CD4-positive, alpha-beta T cell treated with Interleukin-15 for 4 hours (primary cell): ENCODE results near the gene MAGI1.

ENCODE experiments used
- DNase-seq: peaks from one replicate; pipeline ENCODE4 v3.0.0-alpha.2; 2020; ENCODE audit warnings: low spot score

MAGI1 gene

DNA sequence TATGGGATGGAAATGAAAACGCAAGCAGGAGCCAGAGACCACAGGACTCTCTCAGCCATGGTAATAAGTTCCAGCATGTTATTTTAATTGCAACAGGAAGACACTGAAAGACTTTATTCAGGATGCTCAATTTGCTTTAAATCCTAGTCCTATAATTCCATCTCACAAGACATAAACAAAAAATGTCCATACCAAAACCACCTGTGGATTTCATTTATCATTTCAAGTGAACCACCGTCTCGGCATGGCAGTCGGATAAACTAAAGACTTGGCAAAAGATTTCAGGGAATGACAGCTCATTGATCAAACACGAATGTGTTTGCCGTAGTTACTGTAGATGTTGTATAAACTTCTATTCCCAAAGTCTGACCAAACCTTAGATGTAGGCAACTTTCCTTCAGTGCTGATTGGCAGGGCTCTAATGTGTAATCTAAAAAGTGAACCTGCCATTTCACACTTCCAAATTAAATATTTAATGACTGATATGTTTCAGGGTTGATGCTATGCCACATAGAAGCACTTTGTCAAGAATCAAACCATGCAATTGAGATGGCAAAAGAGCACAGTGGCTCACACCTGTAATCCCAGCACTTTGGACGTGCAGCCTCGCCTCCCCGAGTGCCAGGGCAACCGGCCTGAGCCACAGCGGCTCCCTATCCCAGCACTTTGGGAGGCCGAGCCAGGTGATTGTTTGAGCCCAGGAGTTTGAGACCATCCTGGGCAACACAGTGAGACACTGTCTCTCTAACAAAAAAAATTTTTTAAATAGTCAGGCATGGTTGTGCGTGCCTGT is 331.7 kb downstream of the MAGI1 start:
- no peak for DNase-seq

DNA sequence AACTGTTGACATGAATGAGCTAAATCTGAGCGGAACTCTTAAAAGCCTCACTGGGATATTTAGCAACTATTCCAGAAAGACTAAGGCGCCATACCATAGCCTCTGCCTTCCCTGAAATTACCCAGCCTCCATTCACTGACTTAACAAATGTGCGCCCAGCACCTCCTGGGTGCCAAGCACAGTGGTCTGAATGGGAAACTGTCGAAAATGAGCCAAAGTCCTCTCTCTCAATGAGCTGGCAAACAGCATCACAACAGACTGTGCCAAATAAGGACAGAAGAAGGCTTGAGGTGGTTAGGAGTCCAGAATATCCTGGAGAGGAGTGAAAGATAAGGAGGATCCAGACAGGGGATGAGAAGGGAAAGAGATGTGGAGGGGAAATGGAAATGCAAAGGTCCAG is 332.4 kb downstream of the MAGI1 start:
- DNase-seq: no peak

DNA sequence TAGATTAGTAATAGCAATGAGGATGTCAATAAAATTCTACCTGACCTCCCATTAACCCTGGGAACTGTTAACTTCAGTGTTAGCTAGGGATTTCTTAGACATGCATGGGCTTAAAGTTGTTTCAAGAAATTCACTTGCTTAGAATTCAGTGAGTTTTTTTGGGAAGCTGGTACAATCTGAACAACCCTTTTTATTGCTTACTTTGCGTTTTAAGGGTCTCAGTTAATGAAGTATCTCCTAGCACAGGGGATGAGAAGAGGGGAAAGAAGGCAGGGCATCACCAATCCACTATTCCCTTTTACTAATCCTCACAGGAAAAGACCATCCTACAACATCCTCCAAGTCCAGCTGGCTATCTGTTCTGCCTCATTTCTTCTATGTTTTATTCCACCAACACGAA is 334.9 kb downstream of the MAGI1 start:
- no peak for DNase-seq

DNA sequence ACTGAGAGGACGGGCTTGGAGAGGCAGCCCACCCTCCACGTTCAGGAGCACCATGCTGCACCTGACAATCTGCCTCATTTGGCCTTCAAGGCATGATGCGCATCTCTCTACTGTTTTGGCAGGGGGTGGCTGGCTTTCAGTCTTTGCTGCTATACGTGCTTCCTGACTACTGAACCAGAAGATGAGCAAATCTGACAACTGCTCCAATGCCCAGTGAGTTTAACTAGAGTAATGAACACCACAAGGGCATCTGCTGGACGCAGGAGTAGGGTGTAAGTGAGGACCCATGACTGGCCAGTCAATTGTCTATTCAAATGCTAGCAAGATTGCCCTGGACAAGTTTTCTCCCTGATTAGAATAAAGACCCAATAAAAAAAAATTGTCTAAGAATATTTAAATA is 335.7 kb downstream of the MAGI1 start:
- DNase-seq: no peak

DNA sequence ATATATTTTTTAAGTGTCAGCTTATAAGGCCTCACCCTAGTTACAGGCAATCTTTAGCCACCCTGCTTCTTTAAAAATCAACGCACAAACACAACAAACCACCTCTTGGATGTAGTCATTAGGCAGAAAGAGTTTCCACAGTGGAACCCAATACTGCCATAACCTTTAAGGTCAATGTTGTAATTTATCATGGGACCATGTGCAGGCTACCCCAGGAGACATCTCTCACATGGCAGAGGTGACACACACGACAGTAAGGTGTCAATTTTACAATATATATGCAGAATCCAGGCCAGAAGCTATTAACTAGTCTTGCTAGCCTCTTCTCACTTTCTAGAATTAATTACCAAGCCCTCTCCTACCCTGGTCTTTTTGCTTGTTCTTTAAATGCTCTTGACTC is 336.5 kb downstream of the MAGI1 start:
- no peak for DNase-seq

DNA sequence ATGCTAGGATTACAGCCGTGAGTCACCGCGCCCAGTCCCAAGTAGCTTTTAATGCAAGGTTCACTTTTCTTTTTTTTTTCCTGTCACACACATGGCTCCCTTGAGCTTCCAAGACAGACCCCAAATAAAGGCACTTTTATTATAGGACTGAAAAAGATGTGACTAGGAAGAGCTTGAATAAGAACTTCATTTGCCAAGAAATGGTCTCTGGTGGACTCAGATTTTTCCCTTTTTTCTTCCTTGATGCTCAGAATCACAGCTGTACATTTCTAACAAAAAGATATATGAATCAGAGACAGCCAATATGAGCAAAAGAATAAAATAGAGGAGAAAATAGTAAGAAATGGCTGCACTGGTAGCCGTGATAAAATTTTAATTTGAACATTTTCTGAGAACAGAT is 337.2 kb downstream of the MAGI1 start:
- no peak for DNase-seq

DNA sequence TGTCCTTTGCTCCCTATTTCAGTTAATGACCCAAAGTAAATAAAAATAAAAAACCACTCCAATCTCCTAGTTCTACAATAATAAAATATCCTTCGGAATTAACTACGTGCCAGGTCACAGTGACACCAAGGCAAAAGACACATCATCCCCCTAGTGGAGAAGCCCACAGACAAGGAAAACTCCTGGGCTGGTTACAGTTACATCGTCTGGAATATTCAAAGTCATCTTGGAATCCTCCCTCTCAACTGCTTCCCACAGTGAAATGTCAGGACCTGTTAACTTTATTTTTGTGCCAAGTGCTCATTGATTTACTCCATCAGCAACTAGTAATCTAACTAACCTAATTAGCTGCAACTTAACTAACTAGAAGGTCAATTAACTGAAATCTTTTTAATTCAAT is 349.3 kb downstream of the MAGI1 start:
- no peak for DNase-seq

DNA sequence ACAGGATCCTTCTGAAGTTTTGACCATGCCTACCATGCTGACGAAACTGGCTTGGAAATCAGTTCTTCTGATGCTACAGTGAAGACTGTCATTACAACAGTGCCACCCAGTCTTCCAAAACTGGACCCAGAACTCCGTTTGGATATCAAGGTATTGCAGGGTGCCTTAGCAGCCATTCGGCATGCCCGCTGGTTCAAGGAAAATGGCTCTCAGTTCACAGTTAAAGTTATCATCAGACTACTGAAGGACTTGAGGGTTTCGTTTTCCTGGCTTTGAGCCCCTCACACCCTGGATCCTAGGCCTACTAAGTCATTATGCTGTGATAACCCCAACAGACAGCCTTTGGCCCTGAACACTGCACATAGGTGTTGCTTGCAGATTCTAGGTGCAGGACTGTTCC is 351.0 kb downstream of the MAGI1 start:
- no peak for DNase-seq

DNA sequence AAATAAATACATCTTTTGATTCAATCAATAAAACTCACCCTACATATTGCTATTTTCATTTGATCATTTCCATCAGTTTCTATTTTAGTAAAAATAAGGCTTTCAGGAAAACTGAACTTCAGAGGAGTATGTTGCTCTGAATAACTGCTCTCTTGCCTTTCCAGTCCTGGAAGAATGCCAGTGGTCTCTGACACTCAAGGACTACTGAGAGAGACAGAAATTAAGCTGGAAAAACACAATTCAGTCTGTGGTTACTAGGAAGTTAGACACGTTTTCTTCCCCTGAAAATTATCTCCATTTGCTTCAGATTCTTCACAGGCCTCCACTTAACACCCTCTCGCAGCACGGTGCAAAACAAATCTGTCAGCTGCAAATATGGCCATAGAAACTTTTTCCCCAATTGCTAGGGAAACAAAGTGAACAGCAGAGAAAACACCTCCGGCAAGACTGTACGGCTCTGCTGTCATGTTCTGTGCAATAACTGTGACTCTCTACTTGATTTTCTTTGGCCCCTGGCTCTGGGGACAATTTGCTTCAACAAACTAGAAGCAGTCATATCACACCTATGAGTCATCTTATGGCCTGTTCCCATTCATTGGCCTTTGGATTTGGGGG is 353.0 kb downstream of the MAGI1 start:
- DNase-seq: no peak

DNA sequence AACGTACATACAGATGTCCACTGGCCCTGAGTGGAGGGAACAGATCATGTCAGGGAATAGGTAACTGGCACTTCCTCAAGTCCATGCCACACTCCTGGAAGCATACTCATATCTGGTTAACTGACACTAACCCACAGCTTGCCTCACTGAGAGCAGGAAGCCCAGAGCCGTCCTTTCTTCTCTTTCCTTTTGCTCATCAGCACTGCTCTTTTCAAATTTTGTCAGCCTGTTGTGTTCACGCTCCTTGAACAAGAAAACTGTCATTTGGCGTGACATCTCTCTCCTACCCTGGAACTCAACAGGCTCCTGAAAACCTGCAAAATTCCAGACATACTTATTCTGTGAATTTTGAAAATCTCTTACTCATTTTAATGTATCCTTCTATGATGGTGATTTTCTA is 360.2 kb downstream of the MAGI1 start:
- DNase-seq: no peak

DNA sequence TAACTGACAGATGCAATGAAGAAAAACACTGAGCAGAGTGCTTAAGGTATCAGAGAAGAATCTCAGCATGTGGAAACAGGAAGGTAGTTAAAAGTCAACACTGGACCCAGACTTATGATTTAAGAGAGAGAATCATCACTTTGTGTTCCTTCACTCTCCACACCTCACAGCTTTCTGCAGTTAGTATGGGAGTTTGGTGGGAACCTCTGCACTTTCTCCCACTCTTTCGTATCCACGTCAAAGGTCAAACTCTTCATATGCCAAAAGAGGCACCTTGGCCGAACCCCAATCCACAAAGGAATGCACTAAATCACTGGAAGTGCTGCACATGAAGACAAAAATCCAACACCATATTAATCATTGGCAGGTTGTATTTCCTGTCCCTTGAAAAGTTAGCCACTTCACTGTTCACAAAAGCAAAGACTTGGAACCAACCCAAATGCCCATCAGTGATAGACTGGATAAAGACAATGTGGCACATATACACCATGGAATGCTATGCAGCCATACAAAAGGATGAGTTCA is 361.2 kb downstream of the MAGI1 start:
- no peak for DNase-seq

DNA sequence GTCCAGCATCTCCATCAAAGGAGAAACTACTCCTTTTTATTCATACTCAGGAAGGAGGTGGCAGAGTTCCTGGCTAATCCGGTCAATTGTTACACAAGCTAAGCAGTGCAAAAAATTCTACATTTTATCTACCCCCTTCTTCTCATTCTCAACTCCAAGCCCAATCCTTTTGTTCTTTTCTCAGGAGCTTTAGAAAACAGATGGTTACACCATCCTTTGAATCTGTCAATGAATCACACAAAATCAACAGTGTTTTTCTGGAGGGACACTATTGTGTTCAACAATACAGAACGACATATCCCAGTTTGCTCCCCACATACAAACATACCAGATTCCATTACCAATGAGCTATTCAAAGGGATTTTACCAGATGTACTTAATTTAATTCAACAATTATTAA is 362.1 kb downstream of the MAGI1 start:
- DNase-seq: no peak

DNA sequence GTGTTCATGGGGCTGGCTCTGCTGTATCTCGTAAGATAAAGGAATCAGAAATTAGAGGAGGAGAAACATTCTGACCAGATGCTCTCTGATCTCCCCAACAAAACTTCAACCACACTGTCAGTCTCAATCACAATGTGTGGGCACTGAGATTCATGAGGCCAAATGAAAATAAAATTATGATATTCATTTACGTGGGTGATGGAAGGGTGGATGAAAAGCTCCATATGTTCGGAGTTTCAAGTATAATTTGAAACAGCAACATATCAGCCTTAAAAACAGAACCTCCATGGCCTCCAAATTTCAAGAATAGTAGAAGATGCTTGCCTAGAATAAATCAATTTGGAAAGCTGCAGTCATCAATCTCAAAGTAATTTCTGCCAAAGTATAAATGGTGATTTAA is 363.7 kb downstream of the MAGI1 start:
- DNase-seq: no peak

DNA sequence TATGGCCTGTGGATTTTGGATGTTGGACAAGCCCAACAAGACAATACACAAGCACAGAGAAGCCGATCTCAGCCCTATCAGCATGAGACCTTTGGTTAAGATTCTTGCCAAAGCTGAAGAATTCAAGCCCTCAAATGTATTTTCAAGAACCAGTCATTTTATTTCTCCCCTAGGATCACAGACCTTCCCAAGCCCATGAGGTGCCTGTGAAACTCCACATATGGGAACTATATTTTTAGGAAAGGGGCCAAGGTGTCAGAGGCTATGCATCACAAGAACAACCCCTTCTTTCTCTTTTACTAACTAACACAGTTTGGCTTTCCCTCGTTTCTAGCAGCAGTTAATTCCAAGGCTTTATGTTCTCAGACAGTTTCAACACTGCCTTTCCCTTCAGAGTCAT is 364.5 kb downstream of the MAGI1 start:
- DNase-seq: no peak

DNA sequence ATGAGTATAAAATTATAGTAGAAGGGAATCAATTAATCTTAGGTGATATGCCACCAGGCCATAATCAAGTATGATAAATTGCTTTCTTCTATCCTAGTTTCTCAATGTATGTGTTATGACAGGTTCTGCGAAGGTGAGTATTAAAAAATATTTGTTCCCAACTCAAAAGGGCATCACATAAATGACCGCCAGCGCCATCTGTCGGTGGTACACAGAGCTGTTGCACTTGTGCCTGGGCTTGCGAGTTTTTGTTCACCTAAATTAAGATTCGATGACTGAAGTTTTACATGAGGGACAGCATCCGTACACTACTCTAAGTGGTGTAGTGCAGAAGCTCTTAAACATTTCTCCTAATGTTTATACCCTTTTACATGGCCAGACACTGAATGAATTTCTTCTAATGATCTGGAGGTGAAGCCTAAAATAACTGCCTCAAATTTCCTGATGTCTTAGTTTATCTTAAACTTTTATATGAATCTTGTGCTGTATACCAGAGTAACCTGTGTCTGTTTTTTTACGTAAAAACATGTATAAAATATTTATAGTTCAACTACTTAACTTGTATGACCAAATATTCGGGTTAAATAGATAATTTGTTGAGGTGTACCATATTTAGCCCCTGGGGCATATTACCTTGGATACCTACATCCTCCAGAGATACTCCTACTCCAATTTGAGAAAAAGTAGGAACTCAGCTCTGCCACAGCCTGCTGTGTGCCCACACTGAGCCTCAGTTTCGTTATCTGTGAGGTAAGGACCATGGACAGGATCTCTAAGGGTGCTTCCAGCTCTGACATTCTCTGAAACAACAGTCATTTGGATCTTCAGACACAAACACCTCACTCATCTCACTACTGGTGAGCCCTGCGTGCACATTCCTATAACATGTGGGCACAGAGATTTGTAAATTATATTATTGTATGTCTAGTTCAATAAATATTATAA is 365.6 kb downstream of the MAGI1 start:
- DNase-seq: no peak

DNA sequence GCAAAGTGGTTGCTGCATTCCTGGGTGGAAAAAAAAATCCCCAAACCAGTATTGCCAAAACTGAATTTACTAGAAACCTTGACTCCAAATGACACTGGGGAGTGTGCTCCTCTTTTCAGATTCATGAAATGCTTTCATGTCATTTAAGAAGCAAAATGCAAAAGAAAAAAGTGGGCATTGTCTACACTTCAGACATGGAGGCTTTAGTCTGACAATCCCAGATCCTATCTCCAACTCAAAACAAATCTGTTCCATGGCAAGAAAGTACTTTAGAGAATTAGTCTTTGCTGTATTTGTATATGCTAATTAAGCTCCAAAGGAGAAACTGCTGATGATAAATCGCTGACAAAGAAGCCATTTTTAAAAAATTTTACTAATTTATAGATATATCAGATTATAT is 366.7 kb downstream of the MAGI1 start:
- DNase-seq: no peak

DNA sequence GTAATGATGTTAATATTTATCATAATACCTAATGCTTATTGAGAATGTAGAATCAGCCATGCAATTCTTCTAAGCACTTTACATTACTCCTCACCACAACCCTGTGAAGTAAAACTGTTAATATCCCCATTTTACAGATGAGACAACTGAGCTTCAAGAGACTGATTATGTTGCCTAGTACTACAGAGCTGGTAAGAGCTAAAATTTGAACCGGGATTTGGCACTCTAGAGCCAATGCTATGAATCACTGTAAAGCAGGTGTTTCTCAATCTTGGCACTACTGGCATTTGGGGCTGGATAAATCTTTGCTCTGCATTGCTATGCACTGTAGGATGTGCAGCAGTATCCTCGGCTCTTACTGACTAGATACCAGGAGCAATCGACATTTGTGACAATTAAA is 367.7 kb downstream of the MAGI1 start:
- no peak for DNase-seq

DNA sequence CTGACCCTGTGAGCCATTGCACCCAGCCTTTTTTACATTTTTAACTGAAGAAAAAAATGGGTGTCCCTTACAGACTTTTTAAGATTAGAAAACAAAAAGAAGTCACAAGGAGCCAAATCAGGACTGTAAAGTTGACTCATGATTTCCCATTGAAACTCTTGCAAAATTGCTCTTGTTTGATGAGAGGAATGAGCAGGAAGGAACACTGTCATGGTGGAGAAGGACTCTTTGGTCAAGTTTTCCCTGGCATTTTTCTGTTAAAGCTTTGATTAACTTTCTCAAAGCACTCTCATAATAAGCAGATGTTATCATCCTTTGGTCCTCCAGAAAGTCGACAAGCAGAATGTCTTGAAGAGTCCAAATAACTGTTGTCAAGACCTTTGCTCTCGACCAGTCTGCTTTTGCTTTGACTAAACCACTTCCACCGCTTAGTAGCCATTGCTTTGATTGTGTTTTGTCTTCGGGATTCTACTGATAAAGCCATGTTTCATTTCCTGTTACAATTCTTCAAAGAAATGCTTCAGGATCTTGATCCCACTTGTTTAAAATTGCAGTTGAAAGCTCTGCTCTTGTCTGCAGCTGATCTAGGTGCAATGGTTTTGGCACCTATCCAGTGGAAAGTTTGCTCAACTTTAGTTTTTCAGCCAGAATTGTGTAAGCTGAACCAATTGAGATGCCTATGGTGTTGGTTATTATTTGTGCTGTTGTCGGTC is 369.4 kb downstream of the MAGI1 start:
- DNase-seq: no peak

DNA sequence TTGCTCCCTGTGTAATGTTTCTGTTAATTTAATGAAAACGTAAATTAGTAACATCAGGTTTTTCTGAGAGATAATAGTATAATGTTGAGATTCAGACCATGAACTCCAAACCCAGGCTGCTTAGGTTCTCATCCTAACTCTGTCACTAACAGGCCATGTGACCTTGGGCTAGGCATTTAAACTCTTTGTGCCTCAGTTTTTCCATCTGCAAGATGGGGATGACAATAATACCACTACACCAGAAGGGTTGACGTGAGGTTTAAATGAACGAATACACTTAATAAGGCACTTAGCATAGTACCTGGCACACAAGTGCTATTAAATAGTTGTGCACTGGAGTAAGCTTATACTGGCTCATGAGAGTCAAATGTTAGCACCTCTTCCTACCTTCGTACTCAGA is 370.8 kb downstream of the MAGI1 start:
- DNase-seq: no peak

DNA sequence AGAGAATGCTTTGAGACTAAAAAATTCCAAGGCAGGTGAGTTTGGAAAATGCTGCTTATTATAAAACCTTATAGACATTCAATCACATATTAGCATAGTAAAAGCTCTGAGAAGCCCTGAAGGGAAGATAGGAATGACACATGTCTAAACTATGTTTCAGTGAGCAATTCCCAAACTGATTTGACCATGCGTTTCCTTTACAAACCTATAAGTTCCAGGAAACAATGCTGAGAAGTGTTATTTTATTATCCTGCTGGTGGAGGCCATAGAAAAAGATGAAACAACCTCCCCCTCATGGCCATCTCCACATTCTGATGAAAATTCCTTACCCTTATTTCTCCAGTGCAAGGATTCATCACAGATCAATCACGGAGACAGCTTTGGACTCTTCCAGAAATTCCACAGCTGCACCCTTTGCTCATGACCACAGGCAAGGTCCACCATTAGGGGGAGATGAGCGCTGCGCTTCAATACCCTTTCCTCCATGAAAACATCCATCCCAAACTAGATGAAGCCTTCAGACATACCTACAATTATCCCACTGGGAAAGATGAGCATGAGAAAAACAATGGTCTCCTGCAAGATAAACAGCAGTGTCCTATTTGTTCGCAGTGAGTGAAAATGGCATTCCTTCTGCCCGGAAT is 372.1 kb downstream of the MAGI1 start:
- no peak for DNase-seq

DNA sequence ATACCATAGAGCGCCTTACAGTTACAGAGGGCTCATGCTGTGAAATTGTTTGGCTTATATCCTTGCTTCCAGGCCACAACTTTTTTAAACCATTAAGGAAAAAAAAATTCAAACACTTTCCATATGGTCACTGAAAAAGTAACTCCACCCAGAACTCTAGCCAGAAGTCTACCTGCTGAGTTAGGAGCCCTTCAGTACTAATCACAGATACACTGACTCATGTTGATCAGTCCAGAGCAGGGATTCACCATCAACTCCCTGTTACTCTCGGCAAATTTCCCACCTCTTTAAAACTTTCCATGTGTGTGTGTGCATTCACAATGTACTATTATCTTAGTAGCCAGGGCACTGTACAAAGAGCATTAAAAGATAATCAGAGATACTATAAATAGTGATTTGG is 372.8 kb downstream of the MAGI1 start:
- no peak for DNase-seq

DNA sequence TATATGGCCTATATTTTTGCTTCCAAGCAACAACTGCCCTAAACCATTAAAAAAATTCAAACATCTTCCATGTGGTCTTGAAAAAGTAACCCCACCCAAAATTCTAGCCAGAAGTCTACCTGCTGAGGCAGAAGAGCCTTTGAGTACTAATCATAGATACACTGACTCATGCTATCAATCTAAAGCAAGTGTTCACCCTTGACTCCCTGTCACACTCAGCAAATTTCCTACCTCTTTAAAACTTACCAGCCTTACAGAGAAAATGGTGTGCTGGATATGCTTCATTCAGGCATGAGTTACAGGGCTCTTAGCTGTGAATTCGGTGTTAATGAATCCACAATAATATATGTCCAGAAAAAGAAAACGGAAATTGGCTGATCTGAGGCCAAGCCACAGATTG is 373.8 kb downstream of the MAGI1 start:
- no peak for DNase-seq
